Measurements from ENCODE around the gene COX8A. TPM values are rescaled to one million over a fixed set of nuclear protein-coding genes. Genes with fewer than 3 reads are reported as not detected.

Gene COX8A
- total RNA-seq, 1 donor = 190 TPM

GRCh38 chr11:64013141-64013896, 38.9 kb downstream of the COX8A start:
- TF ChIP-seq CTCF (IDR thresholded peaks at IDR 0.05; ENCODE audit: extremely low read depth, low read depth, low read length) = no peak
- no peak for DNase-seq (ENCODE audit: insufficient read length, low spot score, missing footprints)

GRCh38 chr11:64014356-64014755, 39.9 kb downstream of the COX8A start:
- H4K20me1 ChIP-seq (ENCODE audit: insufficient read depth, low read length) = no peaks in the 10 kb centered on the region
- no peak overlapping the region for H2AFZ ChIP-seq (ENCODE audit: low read length)
- no peak overlapping the region for H3K4me2 ChIP-seq (ENCODE audit: insufficient read depth, low read length)
- no peak for TF ChIP-seq CTCF (IDR thresholded peaks at IDR 0.05; ENCODE audit: extremely low read depth, low read depth, low read length)
- no peaks in the 10 kb centered on the region for H3K36me3 ChIP-seq (ENCODE audit: insufficient read depth, low read length)
- H3K27ac ChIP-seq (ENCODE audit: low read depth, low read length) = no peak overlapping the region
- H3K9me3 ChIP-seq (ENCODE audit: low read depth, low read length) = no peaks in the 10 kb centered on the region
- H3K27me3 ChIP-seq (ENCODE audit: insufficient read depth, low read length) = no peaks in the 10 kb centered on the region
- no peaks in the 10 kb centered on the region for H3K79me2 ChIP-seq (ENCODE audit: insufficient read depth, low read length)
- DNase-seq (ENCODE audit: insufficient read length, low spot score, missing footprints) = no peak
- no peaks in the 10 kb centered on the region for H3K4me1 ChIP-seq (ENCODE audit: insufficient read depth, low read length)
- no peak overlapping the region for H3K4me3 ChIP-seq (ENCODE audit: insufficient read depth, low read length)

More at GRCh38 chr11:64013141-64013896, 38.9 kb downstream of the COX8A start:
- Histone ChIP-seq H3K27me3 (ENCODE audit: insufficient read depth, low read length) (no peaks in the 10 kb centered on the region), H3K9me3 (ENCODE audit: low read depth, low read length) (no peaks in the 10 kb centered on the region), H2AFZ (ENCODE audit: low read length) (no peak overlapping the region), H3K36me3 (ENCODE audit: insufficient read depth, low read length) (no peaks in the 10 kb centered on the region), H3K4me3 (ENCODE audit: insufficient read depth, low read length) (no peak overlapping the region), H3K27ac (ENCODE audit: low read depth, low read length) (no peak overlapping the region), H3K4me2 (ENCODE audit: insufficient read depth, low read length) (no peak overlapping the region), H4K20me1 (ENCODE audit: insufficient read depth, low read length) (no peaks in the 10 kb centered on the region), H3K4me1 (ENCODE audit: insufficient read depth, low read length) (no peaks in the 10 kb centered on the region), H3K79me2 (ENCODE audit: insufficient read depth, low read length) (no peaks in the 10 kb centered on the region)

GRCh38 chr11:64015510-64015909, 41.1 kb downstream of the COX8A start:
- H2AFZ ChIP-seq (ENCODE audit: low read length) = no peak overlapping the region
- no peak for TF ChIP-seq CTCF (IDR thresholded peaks at IDR 0.05; ENCODE audit: extremely low read depth, low read depth, low read length)

GRCh38 chr11:64015935-64016845, 41.8 kb downstream of the COX8A start:
- no peak overlapping the region for H2AFZ ChIP-seq (ENCODE audit: low read length)

More at GRCh38 chr11:64015510-64015909, 41.1 kb downstream of the COX8A start:
- no peaks in the 10 kb centered on the region for H3K4me1 ChIP-seq (ENCODE audit: insufficient read depth, low read length)
- no peak overlapping the region for H3K4me2 ChIP-seq (ENCODE audit: insufficient read depth, low read length)
- no peaks in the 10 kb centered on the region for H3K79me2 ChIP-seq (ENCODE audit: insufficient read depth, low read length)
- H4K20me1 ChIP-seq (ENCODE audit: insufficient read depth, low read length) = no peaks in the 10 kb centered on the region
- H3K27ac ChIP-seq (ENCODE audit: low read depth, low read length) = no peak overlapping the region
- no peaks in the 10 kb centered on the region for H3K36me3 ChIP-seq (ENCODE audit: insufficient read depth, low read length)
- no peaks in the 10 kb centered on the region for H3K9me3 ChIP-seq (ENCODE audit: low read depth, low read length)
- no peak for DNase-seq (ENCODE audit: insufficient read length, low spot score, missing footprints)
- no peaks in the 10 kb centered on the region for H3K27me3 ChIP-seq (ENCODE audit: insufficient read depth, low read length)
- H3K4me3 ChIP-seq (ENCODE audit: insufficient read depth, low read length) = no peak overlapping the region

More at GRCh38 chr11:64015935-64016845, 41.8 kb downstream of the COX8A start:
- DNase-seq (ENCODE audit: insufficient read length, low spot score, missing footprints) = no peak
- H3K36me3 ChIP-seq (ENCODE audit: insufficient read depth, low read length) = no peaks in the 10 kb centered on the region
- no peak overlapping the region for H3K27ac ChIP-seq (ENCODE audit: low read depth, low read length)
- no peak overlapping the region for H3K4me3 ChIP-seq (ENCODE audit: insufficient read depth, low read length)
- no peaks in the 10 kb centered on the region for H3K9me3 ChIP-seq (ENCODE audit: low read depth, low read length)
- TF ChIP-seq CTCF (IDR thresholded peaks at IDR 0.05; ENCODE audit: extremely low read depth, low read depth, low read length) = no peak
- H3K4me1 ChIP-seq (ENCODE audit: insufficient read depth, low read length) = no peaks in the 10 kb centered on the region
- no peak overlapping the region for H3K4me2 ChIP-seq (ENCODE audit: insufficient read depth, low read length)
- H4K20me1 ChIP-seq (ENCODE audit: insufficient read depth, low read length) = no peaks in the 10 kb centered on the region
- no peaks in the 10 kb centered on the region for H3K27me3 ChIP-seq (ENCODE audit: insufficient read depth, low read length)
- no peaks in the 10 kb centered on the region for H3K79me2 ChIP-seq (ENCODE audit: insufficient read depth, low read length)

All from osteoblast (primary cell).